Measurements from ENCODE around the gene FCER1G. TPM values are rescaled to one million over a fixed set of nuclear protein-coding genes. Genes with fewer than 3 reads are reported as not detected.
A peak's percentile ranks its signal among the peaks of the same experiment; 100 is the strongest.

The FCER1G gene
- total RNA-seq, 2 donors from 2014 or later, result 0.68 to 0.69 TPM

GRCh38 chr1:161198194-161198896, 16.8 kb upstream of the FCER1G start:
- Mint-ChIP-seq H3K36me3 (ENCODE audit: low read depth) (peaks cover 4% of the 10 kb centered on the region), H3K27ac (no peak overlapping the region), H3K27me3 (ENCODE audit: insufficient read depth) (no peaks in the 10 kb centered on the region), H3K4me3 (peak overlapping the region; percentile 30), H3K4me1 (peaks cover 50% of the 10 kb centered on the region), H3K9me3 (no peaks in the 10 kb centered on the region)
- no peaks in the 10 kb centered on the region for H3K27me3 ChIP-seq (ENCODE audit: control insufficient read depth, insufficient read depth, low read length, poor library complexity, severe bottlenecking)
- H3K4me3 ChIP-seq (ENCODE audit: low read length), result no peak overlapping the region
- peaks cover 15% of the 10 kb centered on the region for H3K4me1 ChIP-seq (ENCODE audit: control insufficient read depth, insufficient read depth, low read length)
- WGBS, 2 experiments (ENCODE audit: insufficient coverage in 1 of 2, insufficient read length in 1 of 2), result 48 to 50% methylated on average over 10 to 20 of the region's 20 CpGs
- no peak overlapping the region for H3K27ac ChIP-seq (ENCODE audit: low read depth, low read length)
- no peaks in the 10 kb centered on the region for H3K9me3 ChIP-seq (ENCODE audit: control insufficient read depth, low read length)
- no peak overlapping the region for H3K9ac ChIP-seq (ENCODE audit: extremely low read depth, low read length, poor library complexity, severe bottlenecking)
- TF ChIP-seq, protein P1, sequence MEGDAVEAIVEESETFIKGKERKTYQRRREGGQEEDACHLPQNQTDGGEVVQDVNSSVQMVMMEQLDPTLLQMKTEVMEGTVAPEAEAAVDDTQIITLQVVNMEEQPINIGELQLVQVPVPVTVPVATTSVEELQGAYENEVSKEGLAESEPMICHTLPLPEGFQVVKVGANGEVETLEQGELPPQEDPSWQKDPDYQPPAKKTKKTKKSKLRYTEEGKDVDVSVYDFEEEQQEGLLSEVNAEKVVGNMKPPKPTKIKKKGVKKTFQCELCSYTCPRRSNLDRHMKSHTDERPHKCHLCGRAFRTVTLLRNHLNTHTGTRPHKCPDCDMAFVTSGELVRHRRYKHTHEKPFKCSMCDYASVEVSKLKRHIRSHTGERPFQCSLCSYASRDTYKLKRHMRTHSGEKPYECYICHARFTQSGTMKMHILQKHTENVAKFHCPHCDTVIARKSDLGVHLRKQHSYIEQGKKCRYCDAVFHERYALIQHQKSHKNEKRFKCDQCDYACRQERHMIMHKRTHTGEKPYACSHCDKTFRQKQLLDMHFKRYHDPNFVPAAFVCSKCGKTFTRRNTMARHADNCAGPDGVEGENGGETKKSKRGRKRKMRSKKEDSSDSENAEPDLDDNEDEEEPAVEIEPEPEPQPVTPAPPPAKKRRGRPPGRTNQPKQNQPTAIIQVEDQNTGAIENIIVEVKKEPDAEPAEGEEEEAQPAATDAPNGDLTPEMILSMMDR (conservative IDR thresholded peaks at IDR 0.05), result peak; percentile 48
- DNase-seq, result peak; percentile 90
- H3K36me3 ChIP-seq (ENCODE audit: control insufficient read depth, insufficient read depth, low read length), result peaks cover 2% of the 10 kb centered on the region

DNA sequence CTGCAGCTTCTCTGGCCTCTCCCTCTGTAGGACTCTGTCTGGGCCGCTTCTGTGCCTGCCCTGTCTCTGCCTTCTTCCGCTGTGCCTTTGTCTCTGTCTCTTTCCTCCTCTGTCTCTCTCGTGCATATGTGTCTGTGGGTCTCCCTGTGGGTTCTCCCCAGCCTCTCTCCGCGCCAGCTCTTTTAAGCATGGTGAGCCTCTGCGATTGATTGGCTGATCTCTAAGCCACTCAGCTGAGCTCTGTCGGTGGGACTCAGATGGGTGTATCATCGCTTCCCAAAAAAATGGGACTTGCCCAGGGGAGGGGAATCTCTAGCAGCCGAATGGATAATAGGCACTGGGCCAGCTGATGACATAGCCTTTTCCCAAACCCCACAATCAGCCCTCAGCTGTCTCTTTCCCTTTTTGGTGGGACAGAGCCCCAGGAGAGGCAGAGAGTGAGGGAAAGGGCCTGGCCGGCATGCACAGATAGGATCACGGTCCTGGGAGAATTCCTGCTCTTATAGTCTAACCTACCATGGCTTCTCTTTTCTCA, 16.1 kb upstream of the FCER1G start, which contains the start of gene ADAMTS4:
ADAMTS4 (minus strand) TSS at position 158 of the 535 bp plus-strand sequence. CDS start 427 bp downstream, outside the sequence.
- Histone ChIP-seq H3K27ac (ENCODE audit: low read depth, low read length) (no peak within 1 kb of the TSS), H3K36me3 (ENCODE audit: control insufficient read depth, insufficient read depth, low read length) (peaks cover 8% of the 10 kb centered on the region), H3K27me3 (ENCODE audit: control insufficient read depth, insufficient read depth, low read length, poor library complexity, severe bottlenecking) (no peaks in the 10 kb centered on the region), H3K9ac (ENCODE audit: extremely low read depth, low read length, poor library complexity, severe bottlenecking) (no peak within 1 kb of the TSS), H3K9me3 (ENCODE audit: control insufficient read depth, low read length) (no peaks in the 10 kb centered on the region), H3K4me3 (ENCODE audit: low read length) (no peak within 1 kb of the TSS), H3K4me1 (ENCODE audit: control insufficient read depth, insufficient read depth, low read length) (peaks cover 18% of the 10 kb centered on the region)
- WGBS, 2 experiments (ENCODE audit: insufficient coverage in 1 of 2, insufficient read length in 1 of 2), result 70 to 85% methylated on average over 8 to 11 of the region's 11 CpGs
- H3K36me3 Mint-ChIP-seq (ENCODE audit: low read depth), result peaks cover 8% of the 10 kb centered on the region
- H3K9me3 Mint-ChIP-seq, result no peaks in the 10 kb centered on the region
- H3K4me1 Mint-ChIP-seq, result peaks cover 50% of the 10 kb centered on the region
- no peak within 1 kb of the TSS for H3K27ac Mint-ChIP-seq
- TF ChIP-seq, protein P1 (conservative IDR thresholded peaks at IDR 0.05), result no peak
- no peaks in the 10 kb centered on the region for H3K27me3 Mint-ChIP-seq (ENCODE audit: insufficient read depth)
- DNase-seq, result peak; percentile 83
- H3K4me3 Mint-ChIP-seq, result peak within 1 kb of the TSS; percentile 30

GRCh38 chr1:161199506-161200139, 15.5 kb upstream of the FCER1G start:
- H3K27ac ChIP-seq (ENCODE audit: low read depth, low read length), result no peak overlapping the region
- H3K4me3 ChIP-seq (ENCODE audit: low read length), result no peak overlapping the region
- Mint-ChIP-seq H3K27ac (no peak overlapping the region), H3K9me3 (no peaks in the 10 kb centered on the region), H3K4me1 (peaks cover 50% of the 10 kb centered on the region), H3K36me3 (ENCODE audit: low read depth) (peaks cover 14% of the 10 kb centered on the region), H3K27me3 (ENCODE audit: insufficient read depth) (no peaks in the 10 kb centered on the region), H3K4me3 (no peak overlapping the region)
- H3K9me3 ChIP-seq (ENCODE audit: control insufficient read depth, low read length), result no peaks in the 10 kb centered on the region
- no peak overlapping the region for H3K9ac ChIP-seq (ENCODE audit: extremely low read depth, low read length, poor library complexity, severe bottlenecking)
- H3K36me3 ChIP-seq (ENCODE audit: control insufficient read depth, insufficient read depth, low read length), result peaks cover 14% of the 10 kb centered on the region
- DNase-seq, result peak; percentile 45
- peaks cover 18% of the 10 kb centered on the region for H3K4me1 ChIP-seq (ENCODE audit: control insufficient read depth, insufficient read depth, low read length)
- TF ChIP-seq, protein P1 (conservative IDR thresholded peaks at IDR 0.05), result no peak
- 53 to 80% methylated on average over 3 to 5 of the region's 5 CpGs for WGBS, 2 experiments (ENCODE audit: insufficient coverage in 1 of 2, insufficient read length in 1 of 2)
- H3K27me3 ChIP-seq (ENCODE audit: control insufficient read depth, insufficient read depth, low read length, poor library complexity, severe bottlenecking), result no peaks in the 10 kb centered on the region

Data from endodermal cell (in vitro differentiated cells).